K562 (cell line): ENCODE data around the gene KRT77. TPM values are rescaled to one million over a fixed set of nuclear protein-coding genes. Genes with fewer than 3 reads are reported as not detected.

Experiments
- ASH1L ChIP-seq: fragments of 450-650 bp; IDR thresholded peaks from 2 replicates; pipeline ENCODE4 v1.6.1; 2018; ENCODE audit warnings: borderline replicate concordance, mild to moderate bottlenecking, low read depth; ENCODE audit not compliant: partially characterized antibody
- CHCHD3 ChIP-seq: fragments of 250-450 bp; sonication (Bioruptor Pico); IDR thresholded peaks from 2 replicates; pipeline ENCODE4 v2.1.2; 2022; ENCODE audit warnings: mild to moderate bottlenecking
- CREBBP ChIP-seq: IDR thresholded peaks from one replicate; pipeline ENCODE4 v1.6.1; 2012; ENCODE audit warnings: low read depth, mild to moderate bottlenecking, control low read depth, inconsistent platforms, low read length
- E4F1 ChIP-seq: fragments of 250-450 bp; sonication (Bioruptor Pico); IDR thresholded peaks from 2 replicates; pipeline ENCODE4 v1.5.0; 2021; ENCODE audit warnings: mild to moderate bottlenecking, borderline replicate concordance
- EZH2 ChIP-seq: IDR thresholded peaks from 2 replicates; pipeline ENCODE4 v1.6.1; 2012; ENCODE audit warnings: low read depth, mild to moderate bottlenecking, inconsistent platforms, low read length, borderline replicate concordance
- FOS ChIP-seq: IDR thresholded peaks from 3 replicates; pipeline ENCODE4 v1.6.1; 2011; ENCODE audit not compliant: insufficient read length; ENCODE audit errors: extremely low read depth
- FOXJ3 ChIP-seq: sonication (generic); formaldehyde crosslinking; IDR thresholded peaks from 2 replicates; pipeline ENCODE4 v1.4.0; 2020; ENCODE audit warnings: mild to moderate bottlenecking, missing genetic modification reagents
- FOXP4 ChIP-seq: sonication (generic); formaldehyde crosslinking; IDR thresholded peaks from 2 replicates; pipeline ENCODE4 v1.8.0; 2022; ENCODE audit warnings: mild to moderate bottlenecking, missing genetic modification reagents, borderline replicate concordance
- KDM4B ChIP-seq, 2 experiments: fragments of 450-650 bp in 1 of 2; sonication (generic) in 1 of 2; IDR thresholded peaks; 2 replicates each; pipeline ENCODE4 v1.6.1; 2016 to 2017; ENCODE audit warnings: borderline replicate concordance in 2 of 2, antibody characterized with exemption in 1 of 2, low read depth in 1 of 2, mild to moderate bottlenecking in 1 of 2
- MEF2A ChIP-seq: IDR thresholded peaks from 2 replicates; pipeline ENCODE4 v1.6.1; 2011; ENCODE audit warnings: low read depth, mild to moderate bottlenecking, low read length, moderate library complexity; ENCODE audit not compliant: control insufficient read depth
- MLX ChIP-seq, 2 experiments: fragments of 450-650 bp in 1 of 2; sonication (generic) in 1 of 2; formaldehyde crosslinking; conservative IDR thresholded peaks; 2 replicates each; pipeline versions ENCODE4 v1.4.0 to v1.8.1; 2020 to 2022; ENCODE audit warnings: mild to moderate bottlenecking in 1 of 2, missing genetic modification reagents in 1 of 2
- MTF1 ChIP-seq: fragments of 250-450 bp; sonication (Bioruptor Pico); IDR thresholded peaks from 2 replicates; pipeline ENCODE4 v1.9.0; 2021; ENCODE audit warnings: moderate library complexity, mild to moderate bottlenecking, inconsistent platforms, borderline replicate concordance
- NCOR1 ChIP-seq: fragments of 450-650 bp; IDR thresholded peaks from 2 replicates; pipeline ENCODE4 v1.6.1; 2016; ENCODE audit warnings: mild to moderate bottlenecking, moderate library complexity
- NRF1 ChIP-seq, 2 experiments: fragments of 450-650 bp; IDR thresholded peaks in 1 of 2; conservative IDR thresholded peaks in 1 of 2; 2 replicates each; pipeline ENCODE4 v1.6.1; 2014; ENCODE audit warnings: mild to moderate bottlenecking in 2 of 2
- NUFIP1 ChIP-seq: fragments of 450-650 bp; IDR thresholded peaks from 2 replicates; pipeline ENCODE4 v1.6.1; 2018; ENCODE audit not compliant: partially characterized antibody
- PHB2 ChIP-seq: fragments of 450-650 bp; IDR thresholded peaks from 2 replicates; pipeline ENCODE4 v1.6.1; 2017; ENCODE audit warnings: low read depth
- RB1 ChIP-seq: fragments of 450-650 bp; IDR thresholded peaks from 2 replicates; pipeline ENCODE4 v1.6.1; 2017; ENCODE audit warnings: low read depth, mild to moderate bottlenecking
- RUNX1 ChIP-seq: sonication (generic); IDR thresholded peaks from 2 replicates; pipeline ENCODE4 v1.6.1; 2016; ENCODE audit warnings: antibody characterized with exemption, low read depth
- SPI1 ChIP-seq: IDR thresholded peaks from 2 replicates; pipeline ENCODE4 v1.6.1; 2011; ENCODE audit warnings: low read depth, low read length, control low read depth, borderline replicate concordance
- SREBF2 ChIP-seq: sonication (generic); formaldehyde crosslinking; IDR thresholded peaks from 2 replicates; pipeline ENCODE4 v1.4.0; 2020; ENCODE audit warnings: mild to moderate bottlenecking, missing genetic modification reagents
- ZNF3 ChIP-seq: fragments of 250-450 bp; sonication (Bioruptor Pico); IDR thresholded peaks from 2 replicates; pipeline ENCODE4 v1.5.0; 2021; ENCODE audit warnings: mild to moderate bottlenecking, moderate library complexity
- ZNF316 ChIP-seq: fragments of 450-650 bp; IDR thresholded peaks from 2 replicates; pipeline ENCODE4 v1.6.1; 2016
- ZNF436 ChIP-seq: fragments of 250-450, 450-650 bp; sonication (Bioruptor Pico); formaldehyde crosslinking; IDR thresholded peaks from 2 replicates; pipeline ENCODE4 v1.7.0; 2020; ENCODE audit warnings: mild to moderate bottlenecking
- ZNF586 ChIP-seq: fragments of 450-650 bp; formaldehyde crosslinking; conservative IDR thresholded peaks from 2 replicates; pipeline ENCODE4 v1.4.0; 2020; ENCODE audit warnings: mild to moderate bottlenecking, moderate library complexity
- ZNF644 ChIP-seq: fragments of 200-800 bp; sonication (Bioruptor generic); IDR thresholded peaks from 2 replicates; pipeline ENCODE4 v1.6.1; 2016; ENCODE audit warnings: low read depth, missing genetic modification characterization, missing compliant biosample characterization
- polyA plus RNA-seq, 8 experiments: library from polyadenylated mRNA; depleted of rRNA in 4 of 8; stranded (reverse) in 5 of 8; unstranded in 3 of 8; fragments of >200 nt; fragmentation: Nextera tagmentation in 2 of 8; fragmentation: Illumina TruSeq in 1 of 8; extraction: Ambion mirVana in 2 of 8; extraction: Trizol in 1 of 8; gene quantifications; 2 replicates each; pipeline versions ENCODE4 v1.2.1 to v1.2.3, GENCODE V29; 2011 to 2014; ENCODE audit warnings: inconsistent platforms in 1 of 8, missing spikeins in 1 of 8
- total RNA-seq, 7 experiments: library from RNA; depleted of rRNA in 6 of 7; stranded (reverse); fragments of >200 nt in 6 of 7; fragmentation: Illumina TruSeq in 2 of 7; extraction: Trizol in 2 of 7; gene quantifications; 2 replicates each; pipeline versions ENCODE4 v1.2.1 to v1.2.3, GENCODE V29; 2011 to 2021; ENCODE audit warnings: low replicate concordance in 1 of 7

Gene KRT77
- total and polyA plus RNA-seq, 9 of the 15 experiments (the other 6 are each of a cell fraction or from before 2014, with no cell fraction given) = not detected

- no peak for TF ChIP-seq MLX (CRISPR knock-in tag; conservative IDR thresholded peaks at IDR 0.05)
- no peak for TF ChIP-seq ZNF3
- no peak for TF ChIP-seq EZH2
- TF ChIP-seq FOXJ3 (CRISPR knock-in tag) = no peak
- peak; percentile 96 for TF ChIP-seq RUNX1
- TF ChIP-seq SPI1 = peak; percentile 52; the same call in 1 of the 2 replicates
- TF ChIP-seq CREBBP = no peak
- no peak for TF ChIP-seq ZNF316
- TF ChIP-seq NRF1 (conservative IDR thresholded peaks at IDR 0.05 in 1 of 2, IDR thresholded peaks at IDR 0.05 in 1 of 2) = peak in 1 of 2 experiments; percentile 31; a peak in 1 of 4 replicates
- no peak for TF ChIP-seq CHCHD3
- no peak for TF ChIP-seq ZNF436
- TF ChIP-seq E4F1 = 0 out of 2 replicates have a peak, but pooled peaks have one; percentile 29
- TF ChIP-seq KDM4B (IDR thresholded peaks at IDR 0.05; ENCODE audit: borderline replicate concordance in 2 of 2, low read depth in 1 of 2) = no peak
- peak; percentile 84 for TF ChIP-seq NUFIP1
- TF ChIP-seq ASH1L = no peak
- no peak for TF ChIP-seq MEF2A
- TF ChIP-seq ZNF644 (tag) = peak; percentile 96
- TF ChIP-seq MTF1 (CRISPR knock-in tag) = no peak
- no peak for TF ChIP-seq FOS
- peak; percentile 56 for TF ChIP-seq RB1
- peak; percentile 99 for TF ChIP-seq NCOR1
- TF ChIP-seq ZNF586 (CRISPR knock-in tag) = no peak
- TF ChIP-seq PHB2 = peak; percentile 80
- no peak for TF ChIP-seq SREBF2 (CRISPR knock-in tag)
- TF ChIP-seq FOXP4 (CRISPR knock-in tag) = no peak
These were observed 41.0 kb downstream of the KRT77 start (continued) for GRCh38 chr12:52662093-52662917.
